H9 (cell line): ENCODE data around the gene FRZB. TPM values are rescaled to one million over a fixed set of nuclear protein-coding genes. Genes with fewer than 3 reads are reported as not detected.

Source experiments
- DNase-seq: peaks from one replicate; pipeline ENCODE4 v3.0.0-alpha.2; 2017
- H2AFZ ChIP-seq: one replicate; pipeline ENCODE4 v1.6.1; 2013; ENCODE audit warnings: mild to moderate bottlenecking, low read length, control low read depth, moderate library complexity
- H2AK5ac ChIP-seq: 2 replicates; pipeline ENCODE4 v1.6.1; 2013; ENCODE audit warnings: low read length, control low read depth, mixed read lengths; ENCODE audit not compliant: insufficient read length
- H2BK120ac ChIP-seq: one replicate; pipeline ENCODE4 v1.6.1; 2013; ENCODE audit warnings: low read depth, mild to moderate bottlenecking, low read length, control low read depth, inconsistent platforms; ENCODE audit not compliant: poor library complexity, severe bottlenecking
- H2BK12ac ChIP-seq: 2 replicates; pipeline ENCODE4 v1.6.1; 2013; ENCODE audit warnings: low read length, control low read depth, mixed read lengths, low read depth; ENCODE audit not compliant: insufficient read length
- H2BK15ac ChIP-seq: 2 replicates; pipeline ENCODE4 v1.6.1; 2013; ENCODE audit warnings: low read depth, low read length, control low read depth
- H2BK20ac ChIP-seq: one replicate; pipeline ENCODE4 v1.6.1; 2013; ENCODE audit warnings: low read depth, mild to moderate bottlenecking, low read length, control low read depth, inconsistent platforms; ENCODE audit not compliant: poor library complexity, severe bottlenecking
- H2BK5ac ChIP-seq: 2 replicates; pipeline ENCODE4 v1.6.1; 2013; ENCODE audit warnings: low read length, control low read depth, mixed read lengths; ENCODE audit not compliant: insufficient read length
- H3K14ac ChIP-seq: 2 replicates; pipeline ENCODE4 v1.6.1; 2013; ENCODE audit warnings: low read length, control low read depth; ENCODE audit not compliant: insufficient read depth
- H3K18ac ChIP-seq: 2 replicates; pipeline ENCODE4 v1.6.1; 2013; ENCODE audit warnings: low read depth, mild to moderate bottlenecking, mixed read lengths, low read length, control low read depth; ENCODE audit not compliant: insufficient read length
- H3K23ac ChIP-seq: 2 replicates; pipeline ENCODE4 v1.6.1; 2013; ENCODE audit warnings: low read length, control low read depth, mixed read lengths, low read depth; ENCODE audit not compliant: insufficient read length
- H3K23me2 ChIP-seq: 2 replicates; pipeline ENCODE4 v1.6.1; 2013; ENCODE audit warnings: low read depth, mild to moderate bottlenecking, mixed read lengths, low read length, control low read depth; ENCODE audit not compliant: insufficient read length, poor library complexity, severe bottlenecking
- H3K27ac ChIP-seq: 2 replicates; pipeline ENCODE4 v1.5.1; 2013; ENCODE audit warnings: low read length, control low read depth, mixed read lengths, low read depth; ENCODE audit not compliant: insufficient read length
- H3K27me3 ChIP-seq: 2 replicates; pipeline ENCODE4 v1.6.1; 2013; ENCODE audit warnings: low read length, control low read depth, inconsistent platforms; ENCODE audit not compliant: insufficient read depth
- H3K4ac ChIP-seq: 2 replicates; pipeline ENCODE4 v1.6.1; 2013; ENCODE audit warnings: low read depth, mild to moderate bottlenecking, control low read depth, inconsistent platforms, low read length, moderate library complexity
- H3K4me1 ChIP-seq: 2 replicates; pipeline ENCODE4 v1.6.1; 2013; ENCODE audit warnings: low read length, control low read depth, inconsistent platforms; ENCODE audit not compliant: insufficient read depth
- H3K4me2 ChIP-seq: 2 replicates; pipeline ENCODE4 v1.6.1; 2013; ENCODE audit warnings: low read length, control low read depth, mixed read lengths; ENCODE audit not compliant: insufficient read length, insufficient read depth
- H3K56ac ChIP-seq: 2 replicates; pipeline ENCODE4 v1.6.1; 2013; ENCODE audit warnings: low read depth, mild to moderate bottlenecking, mixed read lengths, low read length, control low read depth; ENCODE audit not compliant: insufficient read length
- H3K79me1 ChIP-seq: 2 replicates; pipeline ENCODE4 v1.6.1; 2013; ENCODE audit warnings: low read depth, mild to moderate bottlenecking, moderate library complexity, low read length, control low read depth, inconsistent platforms; ENCODE audit not compliant: insufficient read depth, poor library complexity, severe bottlenecking
- H3K79me2 ChIP-seq: 2 replicates; pipeline ENCODE4 v1.6.1; 2013; ENCODE audit warnings: low read length, control low read depth, inconsistent platforms; ENCODE audit not compliant: insufficient read depth
- H3K9ac ChIP-seq: 2 replicates; pipeline ENCODE4 v1.6.1; 2013; ENCODE audit warnings: low read length, control low read depth, mixed read lengths; ENCODE audit not compliant: insufficient read length; ENCODE audit errors: extremely low read depth
- H3K9me3 ChIP-seq: one replicate; pipeline ENCODE4 v1.6.1; 2013; ENCODE audit warnings: low read depth, low read length, inconsistent platforms; ENCODE audit not compliant: control insufficient read depth
- H3T11ph ChIP-seq: one replicate; pipeline ENCODE4 v1.6.1; 2013; ENCODE audit warnings: mild to moderate bottlenecking, low read length, control low read depth, inconsistent platforms
- H4K20me1 ChIP-seq: one replicate; pipeline ENCODE4 v1.6.1; 2013; ENCODE audit not compliant: control insufficient read depth, insufficient read length, insufficient read depth
- H4K5ac ChIP-seq: 2 replicates; pipeline ENCODE4 v1.6.1; 2013; ENCODE audit warnings: low read depth, mild to moderate bottlenecking, mixed read lengths, low read length, control low read depth; ENCODE audit not compliant: insufficient read length
- H4K8ac ChIP-seq: replicated peaks from 2 replicates; pipeline ENCODE4 v1.6.1; 2013; ENCODE audit warnings: low read length, control low read depth, mixed read lengths, low read depth; ENCODE audit not compliant: insufficient read length
- H4K91ac ChIP-seq: 2 replicates; pipeline ENCODE4 v1.6.1; 2013; ENCODE audit warnings: low read depth, mild to moderate bottlenecking, moderate library complexity, mixed read lengths, low read length, control low read depth; ENCODE audit not compliant: insufficient read length
- H3K27ac Mint-ChIP-seq, 3 experiments: 2 replicates in 2 of 3; 3 replicates in 1 of 3; pipeline ENCODE4 v1.8.0; 2020 to 2021; ENCODE audit warnings: mixed read lengths in 3 of 3, mild to moderate bottlenecking in 1 of 3, moderate library complexity in 1 of 3
- H3K27me3 Mint-ChIP-seq: 2 replicates; pipeline ENCODE4 v1.8.0; 2021; ENCODE audit warnings: low read depth, mild to moderate bottlenecking, moderate library complexity, mixed read lengths
- H3K36me3 Mint-ChIP-seq, 3 experiments: 2 replicates in 2 of 3; 3 replicates in 1 of 3; pipeline ENCODE4 v1.8.0; 2020 to 2021; ENCODE audit warnings: low read depth in 3 of 3, mixed read lengths in 3 of 3; ENCODE audit not compliant: insufficient read depth in 1 of 3
- H3K4me1 Mint-ChIP-seq, 2 experiments: 2 replicates each; pipeline ENCODE4 v1.8.0; 2020; ENCODE audit warnings: mixed read lengths in 2 of 2
- H3K4me3 Mint-ChIP-seq, 2 experiments: 2 replicates in 1 of 2; 3 replicates in 1 of 2; pipeline ENCODE4 v1.8.0; 2020 to 2021; ENCODE audit warnings: mild to moderate bottlenecking in 2 of 2, mixed read lengths in 2 of 2, moderate library complexity in 1 of 2
- H3K9me3 Mint-ChIP-seq, 2 experiments: 2 replicates in 1 of 2; 3 replicates in 1 of 2; pipeline ENCODE4 v1.8.0; 2020; ENCODE audit warnings: mild to moderate bottlenecking in 2 of 2, mixed read lengths in 2 of 2, moderate library complexity in 1 of 2
- WGBS: extraction: QIAGEN DNeasy Blood & Tissue Kit; methylation state at CpG from one replicate; pipeline ENCODE4 v1.1.7; 2013; ENCODE audit warnings: missing lambda C conversion rate, low lambda C conversion rate, mixed read lengths; ENCODE audit not compliant: insufficient read length; ENCODE audit errors: extremely low coverage; 5-methylcytosine and 5-hydroxymethylcytosine counted together
- total RNA-seq: library from RNA; stranded (reverse); gene quantifications from 2 replicates; pipeline ENCODE4 v1.2.1, GENCODE V29; 2021
- TF ChIP-seq, protein P1 (sequence below): fragments of 200-600 bp; sonication (generic); conservative IDR thresholded peaks from 3 replicates; pipeline ENCODE4 v1.8.0; 2021; ENCODE audit warnings: antibody characterized with exemption, mild to moderate bottlenecking

The FRZB gene
- total RNA-seq, 1 experiment from 2014 or later: 1.1 TPM

DNA sequence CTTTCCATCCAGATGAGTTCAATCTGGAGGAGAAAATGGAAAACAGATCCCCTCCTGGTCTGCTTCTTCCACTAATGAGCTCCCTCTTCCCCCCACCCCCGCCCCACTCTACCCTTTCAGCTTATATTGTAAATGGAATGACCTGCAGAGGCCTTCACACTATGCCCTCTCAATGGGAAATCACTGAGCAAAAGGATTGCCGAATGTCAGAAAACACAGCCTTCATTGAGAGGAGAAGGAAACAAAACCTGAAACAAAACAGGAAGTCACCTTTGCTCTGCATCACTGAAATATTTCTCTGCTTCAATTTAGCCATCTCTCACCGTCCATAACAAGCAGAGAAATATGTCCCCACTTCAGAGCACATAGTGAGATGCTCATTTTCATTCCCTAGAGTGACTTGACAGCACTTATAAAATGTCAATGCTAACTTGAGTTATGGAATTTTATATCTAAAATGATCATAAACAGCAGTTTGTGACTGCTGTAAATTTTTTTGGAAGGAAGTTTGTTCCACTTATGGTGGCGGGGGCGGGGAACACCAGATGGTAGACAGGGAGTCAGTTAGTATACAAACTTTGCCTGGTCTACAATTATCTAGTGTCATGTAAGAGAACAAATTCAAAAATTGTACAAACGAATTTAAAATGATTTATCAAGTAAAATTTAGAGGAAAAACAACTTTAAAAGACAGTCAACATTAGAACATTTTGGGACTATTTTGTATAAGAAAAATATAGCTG lies 1.8 kb upstream of the FRZB start:
- Mint-ChIP-seq H3K27ac (peak overlapping the region in 1 of 3 experiments; percentile 38; a peak in 1 of 7 replicates), H3K36me3 (no peaks in the 10 kb centered on the region; a peak in 1 of 7 replicates), H3K4me1 (peaks cover 25 to 28% of the 10 kb centered on the region in 2 experiments), H3K4me3 (peak overlapping the region in 1 of 2 experiments; percentile 85; a peak in 3 of 5 replicates), H3K27me3 (peaks cover 44% of the 10 kb centered on the region), H3K9me3 (no peaks in the 10 kb centered on the region)
- H2AFZ ChIP-seq: no peak overlapping the region
- no peak overlapping the region for H3K18ac ChIP-seq
- H2BK15ac ChIP-seq: no peak overlapping the region
- no peak overlapping the region for H2BK5ac ChIP-seq
- no peak overlapping the region for H4K5ac ChIP-seq
- no peak overlapping the region for H3K23ac ChIP-seq
- H4K20me1 ChIP-seq: no peaks in the 10 kb centered on the region
- H3K27ac ChIP-seq: no peak overlapping the region
- H3K4me1 ChIP-seq: no peaks in the 10 kb centered on the region
- H2BK12ac ChIP-seq: no peak overlapping the region
- H3K79me2 ChIP-seq: no peaks in the 10 kb centered on the region
- H3K14ac ChIP-seq: no peak overlapping the region
- no peak overlapping the region for H3K9ac ChIP-seq
- peaks cover 3% of the 10 kb centered on the region; the same call in 1 of the 2 replicates for H3K27me3 ChIP-seq
- no peaks in the 10 kb centered on the region for H3K9me3 ChIP-seq
- TF ChIP-seq, protein P1, sequence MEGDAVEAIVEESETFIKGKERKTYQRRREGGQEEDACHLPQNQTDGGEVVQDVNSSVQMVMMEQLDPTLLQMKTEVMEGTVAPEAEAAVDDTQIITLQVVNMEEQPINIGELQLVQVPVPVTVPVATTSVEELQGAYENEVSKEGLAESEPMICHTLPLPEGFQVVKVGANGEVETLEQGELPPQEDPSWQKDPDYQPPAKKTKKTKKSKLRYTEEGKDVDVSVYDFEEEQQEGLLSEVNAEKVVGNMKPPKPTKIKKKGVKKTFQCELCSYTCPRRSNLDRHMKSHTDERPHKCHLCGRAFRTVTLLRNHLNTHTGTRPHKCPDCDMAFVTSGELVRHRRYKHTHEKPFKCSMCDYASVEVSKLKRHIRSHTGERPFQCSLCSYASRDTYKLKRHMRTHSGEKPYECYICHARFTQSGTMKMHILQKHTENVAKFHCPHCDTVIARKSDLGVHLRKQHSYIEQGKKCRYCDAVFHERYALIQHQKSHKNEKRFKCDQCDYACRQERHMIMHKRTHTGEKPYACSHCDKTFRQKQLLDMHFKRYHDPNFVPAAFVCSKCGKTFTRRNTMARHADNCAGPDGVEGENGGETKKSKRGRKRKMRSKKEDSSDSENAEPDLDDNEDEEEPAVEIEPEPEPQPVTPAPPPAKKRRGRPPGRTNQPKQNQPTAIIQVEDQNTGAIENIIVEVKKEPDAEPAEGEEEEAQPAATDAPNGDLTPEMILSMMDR: no peak
- H3K56ac ChIP-seq: no peak overlapping the region
- H2BK20ac ChIP-seq: no peak overlapping the region
- H2AK5ac ChIP-seq: no peak overlapping the region
- no peak overlapping the region for H4K91ac ChIP-seq
- H3K4me2 ChIP-seq: peak overlapping the region; percentile 90
- DNase-seq: no peak
- no peak overlapping the region for H3K4ac ChIP-seq
- peaks cover 19% of the 10 kb centered on the region for H3K23me2 ChIP-seq
- no peak overlapping the region for H3T11ph ChIP-seq
- no peaks in the 10 kb centered on the region for H3K79me1 ChIP-seq
- no peak overlapping the region for H4K8ac ChIP-seq
- no peak overlapping the region for H2BK120ac ChIP-seq
- no CpG with 5 or more reads among the region's 6 CpGs for WGBS
